HepG2 (cell line): ENCODE data around the gene CPT1A. TPM values are rescaled to one million over a fixed set of nuclear protein-coding genes. Genes with fewer than 3 reads are reported as not detected.

Experiments
- ATRX ChIP-seq: sonication (generic); formaldehyde crosslinking; IDR thresholded peaks from 2 replicates; pipeline ENCODE4 v1.4.0; 2020; ENCODE audit warnings: missing genetic modification reagents, borderline replicate concordance
- CCDC6 ChIP-seq: sonication (generic); formaldehyde crosslinking; IDR thresholded peaks from 2 replicates; pipeline ENCODE4 v1.8.1; 2022; ENCODE audit warnings: mild to moderate bottlenecking, missing genetic modification reagents, moderate library complexity
- FOXA1 ChIP-seq, 2 experiments: fragments of 450-650 bp in 1 of 2; sonication (generic) in 1 of 2; formaldehyde crosslinking in 1 of 2; IDR thresholded peaks; 2 replicates each; pipeline versions ENCODE4 v1.4.0 to v1.6.1; 2016 to 2020; ENCODE audit warnings: missing genetic modification reagents in 1 of 2
- HNF4A ChIP-seq: sonication (generic); formaldehyde crosslinking; IDR thresholded peaks from 2 replicates; pipeline ENCODE4 v1.4.0; 2020; ENCODE audit warnings: missing genetic modification reagents
- MTA1 ChIP-seq: sonication (generic); formaldehyde crosslinking; IDR thresholded peaks from 2 replicates; pipeline ENCODE4 v1.4.0; 2020; ENCODE audit warnings: missing genetic modification reagents, mild to moderate bottlenecking, borderline replicate concordance
- NKX3-1 ChIP-seq: sonication (generic); formaldehyde crosslinking; IDR thresholded peaks from 2 replicates; pipeline ENCODE4 v1.5.0; 2020; ENCODE audit warnings: missing genetic modification reagents
- RXRA ChIP-seq: sonication (generic); formaldehyde crosslinking; IDR thresholded peaks from 2 replicates; pipeline ENCODE4 v1.5.1; 2020; ENCODE audit warnings: missing genetic modification reagents
- SMAD3 ChIP-seq: sonication (generic); formaldehyde crosslinking; IDR thresholded peaks from 2 replicates; pipeline ENCODE4 v1.4.0; 2020; ENCODE audit warnings: missing genetic modification reagents
- SOX6 ChIP-seq, 2 experiments: fragments of 450-650 bp in 1 of 2; sonication (generic) in 1 of 2; formaldehyde crosslinking in 1 of 2; IDR thresholded peaks; 2 replicates each; pipeline versions ENCODE4 v1.4.0 to v1.6.1; 2017 to 2020; ENCODE audit warnings: antibody characterized with exemption in 1 of 2, mild to moderate bottlenecking in 1 of 2, missing genetic modification reagents in 1 of 2
- SUZ12 ChIP-seq: fragments of 150-350 bp; IDR thresholded peaks from 2 replicates; pipeline ENCODE4 v1.6.1; 2014; ENCODE audit warnings: low read depth, low read length
- YEATS4 ChIP-seq: sonication (generic); formaldehyde crosslinking; IDR thresholded peaks from 2 replicates; pipeline ENCODE4 v1.4.0; 2020; ENCODE audit warnings: missing genetic modification reagents, borderline replicate concordance
- ZBTB4 ChIP-seq: sonication (generic); formaldehyde crosslinking; IDR thresholded peaks from 2 replicates; pipeline ENCODE4 v1.4.0; 2020; ENCODE audit warnings: missing genetic modification reagents, mild to moderate bottlenecking, borderline replicate concordance
- ZNF138 ChIP-seq: sonication (generic); formaldehyde crosslinking; IDR thresholded peaks from 2 replicates; pipeline ENCODE4 v1.5.0; 2020; ENCODE audit warnings: mild to moderate bottlenecking, low read depth, missing genetic modification reagents
- ZNF720 ChIP-seq: sonication (generic); formaldehyde crosslinking; IDR thresholded peaks from 2 replicates; pipeline ENCODE4 v1.4.0; 2020; ENCODE audit warnings: missing genetic modification reagents
- polyA plus RNA-seq, 8 experiments: library from polyadenylated mRNA; depleted of rRNA in 3 of 8; stranded (reverse) in 7 of 8; unstranded in 1 of 8; fragments of >200 nt; fragmentation: Illumina TruSeq in 4 of 8; extraction: Trizol in 4 of 8; gene quantifications; 2 replicates each; pipeline versions ENCODE4 v1.2.1 to v1.2.3, GENCODE V29; 2011 to 2016; ENCODE audit warnings: low read depth in 4 of 8, missing spikeins in 1 of 8, mixed read lengths in 1 of 8; ENCODE audit not compliant: insufficient read depth in 1 of 8
- total RNA-seq, 5 experiments: library from RNA; depleted of rRNA; stranded (reverse); fragments of >200 nt; fragmentation: Illumina TruSeq; extraction: Trizol; gene quantifications; 2 replicates each; pipeline ENCODE4 v1.2.3, GENCODE V29; 2016; ENCODE audit warnings: low read depth in 1 of 5
- TF ChIP-seq, protein P1 (sequence below): sonication (generic); formaldehyde crosslinking; IDR thresholded peaks from 2 replicates; pipeline ENCODE4 v1.5.0; 2020; ENCODE audit warnings: mild to moderate bottlenecking, missing genetic modification reagents, borderline replicate concordance
- TF ChIP-seq, protein P2 (sequence below): sonication (generic); formaldehyde crosslinking; IDR thresholded peaks from 2 replicates; pipeline ENCODE4 v1.4.0; 2020; ENCODE audit warnings: missing genetic modification reagents
- TF ChIP-seq, protein P3 (sequence below), 2 experiments: fragments of 450-650 bp in 1 of 2; sonication (generic) in 1 of 2; formaldehyde crosslinking; IDR thresholded peaks; 2 replicates each; pipeline versions ENCODE4 v1.5.0 to v1.8.0; 2020 to 2022; ENCODE audit warnings: mild to moderate bottlenecking in 1 of 2, missing genetic modification reagents in 1 of 2

Gene CPT1A
- total and polyA plus RNA-seq, 2 of the 13 experiments (the other 11 are each of a cell fraction or from before 2014, with no cell fraction given) = 7.0 to 7.1 TPM

- TF ChIP-seq FOXA1 (IDR thresholded peaks at IDR 0.05) (no peak), FOXA1 (CRISPR knock-in tag; IDR thresholded peaks at IDR 0.05) (0 out of 2 replicates have a peak, but pooled peaks have one; percentile 28), RXRA (CRISPR knock-in tag) (peak; percentile 100), ZNF720 (CRISPR knock-in tag) (no peak), MTA1 (CRISPR knock-in tag) (peak; percentile 68; the same call in 1 of the 2 replicates), HNF4A (CRISPR knock-in tag) (peak; percentile 76), SUZ12 (no peak), ZNF138 (CRISPR knock-in tag) (0 out of 2 replicates have a peak, but pooled peaks have one; percentile 42), SOX6 (IDR thresholded peaks at IDR 0.05) (no peak), SOX6 (CRISPR knock-in tag; IDR thresholded peaks at IDR 0.05) (peak; percentile 83), CCDC6 (CRISPR knock-in tag) (peak; percentile 47; the same call in 1 of the 2 replicates), ZBTB4 (CRISPR knock-in tag) (peak; percentile 35; the same call in 1 of the 2 replicates), ATRX (CRISPR knock-in tag) (no peak), NKX3-1 (0 out of 2 replicates have a peak, but pooled peaks have one; percentile 44), SMAD3 (CRISPR knock-in tag) (peak; percentile 24; the same call in 1 of the 2 replicates), YEATS4 (CRISPR knock-in tag) (peak; percentile 63; the same call in 1 of the 2 replicates)
- TF ChIP-seq, protein P1, sequence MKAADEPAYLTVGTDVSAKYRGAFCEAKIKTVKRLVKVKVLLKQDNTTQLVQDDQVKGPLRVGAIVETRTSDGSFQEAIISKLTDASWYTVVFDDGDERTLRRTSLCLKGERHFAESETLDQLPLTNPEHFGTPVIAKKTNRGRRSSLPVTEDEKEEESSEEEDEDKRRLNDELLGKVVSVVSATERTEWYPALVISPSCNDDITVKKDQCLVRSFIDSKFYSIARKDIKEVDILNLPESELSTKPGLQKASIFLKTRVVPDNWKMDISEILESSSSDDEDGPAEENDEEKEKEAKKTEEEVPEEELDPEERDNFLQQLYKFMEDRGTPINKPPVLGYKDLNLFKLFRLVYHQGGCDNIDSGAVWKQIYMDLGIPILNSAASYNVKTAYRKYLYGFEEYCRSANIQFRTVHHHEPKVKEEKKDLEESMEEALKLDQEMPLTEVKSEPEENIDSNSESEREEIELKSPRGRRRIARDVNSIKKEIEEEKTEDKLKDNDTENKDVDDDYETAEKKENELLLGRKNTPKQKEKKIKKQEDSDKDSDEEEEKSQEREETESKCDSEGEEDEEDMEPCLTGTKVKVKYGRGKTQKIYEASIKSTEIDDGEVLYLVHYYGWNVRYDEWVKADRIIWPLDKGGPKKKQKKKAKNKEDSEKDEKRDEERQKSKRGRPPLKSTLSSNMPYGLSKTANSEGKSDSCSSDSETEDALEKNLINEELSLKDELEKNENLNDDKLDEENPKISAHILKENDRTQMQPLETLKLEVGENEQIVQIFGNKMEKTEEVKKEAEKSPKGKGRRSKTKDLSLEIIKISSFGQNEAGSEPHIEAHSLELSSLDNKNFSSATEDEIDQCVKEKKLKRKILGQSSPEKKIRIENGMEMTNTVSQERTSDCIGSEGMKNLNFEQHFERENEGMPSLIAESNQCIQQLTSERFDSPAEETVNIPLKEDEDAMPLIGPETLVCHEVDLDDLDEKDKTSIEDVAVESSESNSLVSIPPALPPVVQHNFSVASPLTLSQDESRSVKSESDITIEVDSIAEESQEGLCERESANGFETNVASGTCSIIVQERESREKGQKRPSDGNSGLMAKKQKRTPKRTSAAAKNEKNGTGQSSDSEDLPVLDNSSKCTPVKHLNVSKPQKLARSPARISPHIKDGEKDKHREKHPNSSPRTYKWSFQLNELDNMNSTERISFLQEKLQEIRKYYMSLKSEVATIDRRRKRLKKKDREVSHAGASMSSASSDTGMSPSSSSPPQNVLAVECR (CRISPR knock-in tag) = peak; percentile 65; the same call in 1 of the 2 replicates
- TF ChIP-seq, protein P2, sequence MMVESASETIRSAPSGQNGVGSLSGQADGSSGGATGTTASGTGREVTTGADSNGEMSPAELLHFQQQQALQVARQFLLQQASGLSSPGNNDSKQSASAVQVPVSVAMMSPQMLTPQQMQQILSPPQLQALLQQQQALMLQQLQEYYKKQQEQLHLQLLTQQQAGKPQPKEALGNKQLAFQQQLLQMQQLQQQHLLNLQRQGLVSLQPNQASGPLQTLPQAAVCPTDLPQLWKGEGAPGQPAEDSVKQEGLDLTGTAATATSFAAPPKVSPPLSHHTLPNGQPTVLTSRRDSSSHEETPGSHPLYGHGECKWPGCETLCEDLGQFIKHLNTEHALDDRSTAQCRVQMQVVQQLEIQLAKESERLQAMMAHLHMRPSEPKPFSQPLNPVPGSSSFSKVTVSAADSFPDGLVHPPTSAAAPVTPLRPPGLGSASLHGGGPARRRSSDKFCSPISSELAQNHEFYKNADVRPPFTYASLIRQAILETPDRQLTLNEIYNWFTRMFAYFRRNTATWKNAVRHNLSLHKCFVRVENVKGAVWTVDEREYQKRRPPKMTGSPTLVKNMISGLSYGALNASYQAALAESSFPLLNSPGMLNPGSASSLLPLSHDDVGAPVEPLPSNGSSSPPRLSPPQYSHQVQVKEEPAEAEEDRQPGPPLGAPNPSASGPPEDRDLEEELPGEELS = peak; percentile 48; the same call in 1 of the 2 replicates
- TF ChIP-seq, protein P3, sequence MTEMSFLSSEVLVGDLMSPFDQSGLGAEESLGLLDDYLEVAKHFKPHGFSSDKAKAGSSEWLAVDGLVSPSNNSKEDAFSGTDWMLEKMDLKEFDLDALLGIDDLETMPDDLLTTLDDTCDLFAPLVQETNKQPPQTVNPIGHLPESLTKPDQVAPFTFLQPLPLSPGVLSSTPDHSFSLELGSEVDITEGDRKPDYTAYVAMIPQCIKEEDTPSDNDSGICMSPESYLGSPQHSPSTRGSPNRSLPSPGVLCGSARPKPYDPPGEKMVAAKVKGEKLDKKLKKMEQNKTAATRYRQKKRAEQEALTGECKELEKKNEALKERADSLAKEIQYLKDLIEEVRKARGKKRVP (CRISPR knock-in tag; IDR thresholded peaks at IDR 0.05) = peak in 1 of 2 experiments; percentile 42; a peak in 1 of 4 replicates
These were observed 2.5 kb downstream of the CPT1A start (continued) for GRCh38 chr11:68839054-68839865.
